H1 (cell line): ENCODE results near the gene CSF3. TPM values are rescaled to one million over a fixed set of nuclear protein-coding genes. Genes with fewer than 3 reads are reported as not detected.

Source experiments
- CTCF ChIA-PET: fragments of 300-600 bp; sonication (Branson Sonifier 250); formaldehyde crosslinking; loops from one replicate; lab custom pipeline; 2021; ENCODE audit not compliant: partially characterized antibody; lab: Charles Lee
- POLR2A ChIA-PET: fragments of 300-600 bp; sonication (Branson Sonifier 250); formaldehyde crosslinking; loops from one replicate; lab custom pipeline; 2021; ENCODE audit warnings: inconsistent platforms; ENCODE audit not compliant: partially characterized antibody; lab: Charles Lee
- DNase-seq, 2 experiments: peaks; one replicate each; pipeline versions ENCODE4 v3.0.0 to v3.0.0-alpha.2; 2010 to 2022; ENCODE audit warnings: low spot score in 2 of 2, low read depth in 1 of 2, mixed read lengths in 1 of 2
- FAIRE-seq: peaks from 2 replicates; lab custom pipeline; 2011; peaks lifted over from hg19 to GRCh38; lab: Jason Lieb, UNC
- H2AFZ ChIP-seq: 2 replicates; pipeline ENCODE4 v1.8.1; 2012; ENCODE audit warnings: low read length, inconsistent platforms
- H2AK5ac ChIP-seq: 2 replicates; pipeline ENCODE4 v1.6.1; 2013; ENCODE audit warnings: low read depth, low read length
- H2BK120ac ChIP-seq: replicated peaks from 2 replicates; pipeline ENCODE3; 2013; ENCODE audit warnings: low read depth, low read length, inconsistent platforms
- H2BK12ac ChIP-seq: 2 replicates; pipeline ENCODE4 v1.6.1; 2013; ENCODE audit warnings: low read depth, low read length
- H2BK15ac ChIP-seq: 2 replicates; pipeline ENCODE4 v1.6.1; 2013; ENCODE audit warnings: low read length
- H2BK20ac ChIP-seq: 2 replicates; pipeline ENCODE4 v1.6.1; 2013; ENCODE audit warnings: low read length
- H2BK5ac ChIP-seq: 2 replicates; pipeline ENCODE4 v1.6.1; 2013; ENCODE audit warnings: low read depth, low read length
- H3K14ac ChIP-seq: 2 replicates; pipeline ENCODE4 v1.6.1; 2013; ENCODE audit warnings: inconsistent platforms; ENCODE audit not compliant: insufficient read length
- H3K18ac ChIP-seq: 2 replicates; pipeline ENCODE4 v1.6.1; 2013; ENCODE audit warnings: low read length; ENCODE audit errors: extremely low read depth
- H3K23ac ChIP-seq: 2 replicates; pipeline ENCODE4 v1.6.1; 2013; ENCODE audit warnings: inconsistent platforms; ENCODE audit not compliant: insufficient read length
- H3K23me2 ChIP-seq: 2 replicates; pipeline ENCODE4 v1.6.1; 2013; ENCODE audit warnings: low read depth, low read length
- H3K27ac ChIP-seq: 2 replicates; pipeline ENCODE4 v1.6.1; 2011; ENCODE audit warnings: low read depth, low read length, inconsistent platforms
- H3K27me3 ChIP-seq, 4 experiments: replicated peaks in 1 of 4; 1 replicate in 1 of 4; 2 replicates in 3 of 4; pipeline versions ENCODE4 v1.6.1 to v1.8.1; 2011 to 2013; ENCODE audit warnings: low read length in 3 of 4, mild to moderate bottlenecking in 3 of 4, inconsistent platforms in 2 of 4, mixed read lengths in 2 of 4, moderate library complexity in 1 of 4; ENCODE audit not compliant: control insufficient read depth in 3 of 4, insufficient read depth in 3 of 4; ENCODE audit errors: extremely low read depth in 1 of 4
- H3K36me3 ChIP-seq, 4 experiments: 2 replicates each; pipeline versions ENCODE4 v1.6.1 to v1.8.1; 2011 to 2013; ENCODE audit warnings: mild to moderate bottlenecking in 4 of 4, low read length in 3 of 4, moderate library complexity in 2 of 4, control low read depth in 1 of 4, inconsistent platforms in 1 of 4; ENCODE audit not compliant: insufficient read depth in 4 of 4, control insufficient read depth in 2 of 4
- H3K4ac ChIP-seq: replicated peaks from 2 replicates; pipeline ENCODE3; 2013; ENCODE audit warnings: low read length, low read depth, mixed read lengths, inconsistent platforms; ENCODE audit not compliant: insufficient read length
- H3K4me1 ChIP-seq, 4 experiments: replicated peaks in 1 of 4; 1 replicate in 1 of 4; 2 replicates in 3 of 4; pipeline versions ENCODE4 v1.6.1 to v1.8.1; 2011 to 2013; ENCODE audit warnings: low read length in 3 of 4, inconsistent platforms in 2 of 4, mixed read lengths in 1 of 4; ENCODE audit not compliant: insufficient read depth in 4 of 4, control insufficient read depth in 3 of 4
- H3K4me2 ChIP-seq, 2 experiments: 2 replicates each; pipeline versions ENCODE4 v1.6.1 to v1.8.1; 2011 to 2013; ENCODE audit warnings: low read depth in 2 of 2, low read length in 2 of 2, control low read depth in 1 of 2, inconsistent platforms in 1 of 2, mild to moderate bottlenecking in 1 of 2; ENCODE audit not compliant: insufficient read depth in 1 of 2
- H3K4me3 ChIP-seq, 4 experiments: fragments of 200-600, 300-600 bp in 1 of 4; sonication (generic), shearing (Covaris generic), sonication (Bioruptor Twin) in 1 of 4; 2 replicates each; pipeline versions ENCODE4 v1.5.1 to v1.8.1; 2011 to 2016; ENCODE audit warnings: low read length in 4 of 4, low read depth in 3 of 4, control low read depth in 2 of 4, inconsistent platforms in 2 of 4, mild to moderate bottlenecking in 2 of 4, mixed read lengths in 1 of 4, moderate library complexity in 1 of 4; ENCODE audit not compliant: insufficient read depth in 2 of 4; ENCODE audit errors: extremely low read depth in 1 of 4
- H3K56ac ChIP-seq: replicated peaks from 2 replicates; pipeline ENCODE3; 2013; ENCODE audit warnings: low read depth, mild to moderate bottlenecking, mixed read lengths, low read length, inconsistent platforms; ENCODE audit not compliant: insufficient read length
- H3K79me1 ChIP-seq: 2 replicates; pipeline ENCODE4 v1.6.1; 2013; ENCODE audit warnings: low read depth, low read length, control low read depth
- H3K79me2 ChIP-seq, 2 experiments: 2 replicates each; pipeline versions ENCODE4 v1.6.1 to v1.8.1; 2012 to 2013; ENCODE audit warnings: low read length in 2 of 2, mild to moderate bottlenecking in 2 of 2, inconsistent platforms in 1 of 2; ENCODE audit not compliant: insufficient read depth in 2 of 2, control insufficient read depth in 1 of 2
- H3K9ac ChIP-seq, 4 experiments: replicated peaks in 1 of 4; 1 replicate in 1 of 4; 2 replicates in 3 of 4; pipeline versions ENCODE4 v1.6.1 to v1.8.1; 2011 to 2013; ENCODE audit warnings: low read depth in 3 of 4, low read length in 3 of 4, control low read depth in 2 of 4, mild to moderate bottlenecking in 2 of 4, moderate library complexity in 2 of 4, inconsistent platforms in 1 of 4; ENCODE audit errors: extremely low read depth in 1 of 4
- H3K9me3 ChIP-seq, 2 experiments: 2 replicates each; pipeline versions ENCODE4 v1.6.1 to v1.8.1; 2012 to 2013; ENCODE audit warnings: mild to moderate bottlenecking in 2 of 2, moderate library complexity in 2 of 2, control low read depth in 1 of 2, inconsistent platforms in 1 of 2, low read depth in 1 of 2, low read length in 1 of 2, mixed read lengths in 1 of 2; ENCODE audit not compliant: insufficient read depth in 2 of 2
- H4K20me1 ChIP-seq, 2 experiments: replicated peaks in 1 of 2; 2 replicates each; pipeline versions ENCODE3 to v1.8.1; 2011 to 2013; ENCODE audit warnings: inconsistent platforms in 2 of 2, low read length in 2 of 2, mild to moderate bottlenecking in 1 of 2; ENCODE audit not compliant: insufficient read depth in 2 of 2, control insufficient read depth in 1 of 2
- H4K5ac ChIP-seq: 2 replicates; pipeline ENCODE4 v1.6.1; 2013; ENCODE audit warnings: low read length, low read depth, mixed read lengths, inconsistent platforms; ENCODE audit not compliant: insufficient read length
- H4K8ac ChIP-seq: 2 replicates; pipeline ENCODE4 v1.8.0; 2013; ENCODE audit warnings: mild to moderate bottlenecking, moderate library complexity, low read length, inconsistent platforms; ENCODE audit not compliant: insufficient read depth; ENCODE audit errors: extremely low read depth
- H4K91ac ChIP-seq: replicated peaks from 2 replicates; pipeline ENCODE3; 2013; ENCODE audit warnings: low read length, mixed read lengths, inconsistent platforms; ENCODE audit not compliant: insufficient read length
- BCL11A ChIP-seq, 2 experiments: IDR thresholded peaks; one replicate each; pipeline ENCODE4 v1.6.1; 2011; ENCODE audit warnings: low read depth in 2 of 2, low read length in 2 of 2, mild to moderate bottlenecking in 2 of 2
- BRCA1 ChIP-seq: IDR thresholded peaks from 2 replicates; pipeline ENCODE4 v1.6.1; 2012; ENCODE audit warnings: low read depth, low read length, improper control_type of control experiment
- CBX5 ChIP-seq: fragments of 300-800, 300-1000 bp; sonication (generic); IDR thresholded peaks from 2 replicates; pipeline ENCODE4 v1.7.1; 2016; ENCODE audit warnings: antibody characterized with exemption, low read length, low read depth
- CREB1 ChIP-seq: IDR thresholded peaks from 2 replicates; pipeline ENCODE4 v1.6.1; 2012; ENCODE audit warnings: inconsistent platforms
- JUN ChIP-seq: IDR thresholded peaks from 2 replicates; pipeline ENCODE4 v1.6.1; 2011; ENCODE audit warnings: low read depth, mild to moderate bottlenecking, improper control_type of control experiment, low read length
- KDM4A ChIP-seq: IDR thresholded peaks from one replicate; pipeline ENCODE4 v1.7.1; 2012; ENCODE audit warnings: low read depth, mild to moderate bottlenecking, moderate library complexity, low read length, inconsistent platforms; ENCODE audit not compliant: severe bottlenecking
- MAFK ChIP-seq: IDR thresholded peaks from 2 replicates; pipeline ENCODE4 v1.6.1; 2012; ENCODE audit warnings: low read depth, mild to moderate bottlenecking, improper control_type of control experiment, low read length
- POLR2A ChIP-seq, 2 experiments: IDR thresholded peaks; 1 replicate in 1 of 2; 2 replicates in 1 of 2; pipeline ENCODE4 v1.6.1; 2011; ENCODE audit warnings: low read depth in 2 of 2, low read length in 2 of 2, mild to moderate bottlenecking in 2 of 2; ENCODE audit errors: control extremely low read depth in 1 of 2
- SAP30 ChIP-seq: fragments of 300-600 bp; sonication (generic); IDR thresholded peaks from 2 replicates; pipeline ENCODE4 v1.7.1; 2012; ENCODE audit warnings: low read length, moderate library complexity, mild to moderate bottlenecking, inconsistent platforms; ENCODE audit not compliant: insufficient read depth, insufficient replicate concordance
- SIRT6 ChIP-seq: IDR thresholded peaks from one replicate; pipeline ENCODE4 v1.7.1; 2012; ENCODE audit warnings: low read length, inconsistent platforms
- SUZ12 ChIP-seq: fragments of 200-600 bp; sonication (generic); IDR thresholded peaks from 2 replicates; pipeline ENCODE4 v1.6.1; 2012; ENCODE audit warnings: mild to moderate bottlenecking, inconsistent platforms, low read length, moderate library complexity, mixed read lengths
- ZNF274 ChIP-seq: IDR thresholded peaks from 2 replicates; pipeline ENCODE4 v1.7.0; 2012; ENCODE audit warnings: low read length, borderline replicate concordance; ENCODE audit errors: extremely low read depth
- WGBS, 2 experiments: shearing (Covaris generic) in 1 of 2; methylation state at CpG; one replicate each; pipeline versions ENCODE4 v1.1.6 to v1.1.7; 2013 to 2015; ENCODE audit warnings: low lambda C conversion rate in 2 of 2, mixed read lengths in 2 of 2, inconsistent platforms in 1 of 2, low coverage in 1 of 2, missing lambda C conversion rate in 1 of 2; ENCODE audit not compliant: insufficient replicate concordance in 2 of 2, insufficient coverage in 1 of 2, insufficient read length in 1 of 2; ENCODE audit errors: extremely low coverage in 1 of 2, missing lambda C conversion rate in 1 of 2; 5-methylcytosine and 5-hydroxymethylcytosine counted together
- polyA plus RNA-seq, 7 experiments: library from polyadenylated mRNA; depleted of rRNA in 3 of 7; stranded (reverse) in 5 of 7; unstranded in 2 of 7; fragments of >200 nt in 5 of 7; fragments of 200-250 nt in 2 of 7; gene quantifications; 1 replicate in 5 of 7; 2 replicates in 1 of 7; 4 replicates in 1 of 7; pipeline versions ENCODE4 v1.2.1 to v1.2.3, GENCODE V29; 2011 to 2013; ENCODE audit warnings: missing spikeins in 2 of 7, mixed read lengths in 2 of 7
- total RNA-seq: library from RNA; stranded (reverse); fragmentation: NEBNext Ultra II Directional; extraction: Animal tissue kit (Norgen Biotek cat#: 25700); gene quantifications from 2 replicates; pipeline ENCODE4 v1.2.1, GENCODE V29; 2021
- TF ChIP-seq, protein P1 (sequence below): IDR thresholded peaks from 2 replicates; pipeline ENCODE4 v1.6.1; 2012; ENCODE audit warnings: inconsistent platforms

The CSF3 gene
- total and polyA plus RNA-seq, 2 of the 8 experiments (the other 6 are each of a cell fraction or from before 2014, with no cell fraction given): 0.03 TPM; not detected in 1

- Histone ChIP-seq H3K14ac (no peak overlapping the region), H3K4me3 (peak overlapping the region; percentile 79 to 99 (median 90)), H3K9me3 (no peaks in the 10 kb centered on the region), H3K56ac (peak overlapping the region; percentile 32), H3K9ac (peak overlapping the region; percentile 85 to 95 (median 90)), H3K23ac (no peak overlapping the region), H2BK120ac (no peak overlapping the region), H3K23me2 (peaks cover 17% of the 10 kb centered on the region), H2BK20ac (no peak overlapping the region), H2BK15ac (peak overlapping the region; percentile 72; the same call in 1 of the 2 replicates), H2BK5ac (peak overlapping the region; percentile 85; the same call in 1 of the 2 replicates), H3K27ac (peak overlapping the region; percentile 83), H3K4me1 (peaks cover 0 to 6% (median 3%) of the 10 kb centered on the region in 4 experiments; a peak in 5 of 7 replicates), H3K27me3 (no peaks in the 10 kb centered on the region), H3K4ac (peak overlapping the region; percentile 10), H4K5ac (no peak overlapping the region), H3K36me3 (peaks cover 16 to 22% (median 20%) of the 10 kb centered on the region in 4 experiments), H3K18ac (no peak overlapping the region; the same call in 1 of the 2 replicates), H2AFZ (no peak overlapping the region), H4K20me1 (peaks cover 4 to 17% of the 10 kb centered on the region in 2 experiments), H3K4me2 (peak overlapping the region; percentile 69 to 90), H4K91ac (peak overlapping the region; percentile 70), H2BK12ac (no peak overlapping the region), H3K79me1 (peaks cover 4% of the 10 kb centered on the region; the same call in 1 of the 2 replicates), H3K79me2 (peaks cover 12 to 28% of the 10 kb centered on the region in 2 experiments), H4K8ac (peak overlapping the region; percentile 92), H2AK5ac (no peak overlapping the region)
- CTCF ChIA-PET: interaction anchor here (0.9 to 2.7 kb wide), 9 partner anchors 9 to 360 kb away, joined by 3 to 31 read pairs (median 5); no protein-coding TSS in a partner anchor
- FAIRE-seq (no peak), DNase-seq (no peak)
- POLR2A ChIA-PET: interaction anchor here (0.9 to 2.1 kb wide), 14 partner anchors 10 to 159 kb away, joined by 3 to 7 read pairs (median 5); partner anchors contain the start of genes CASC3, CSF3 and GSDMA
- 7% methylated on average over 15 of the region's 15 CpGs; no CpG with 5 or more reads in 1 of the 2 experiments for WGBS, 2 experiments
- no peak for TF ChIP-seq POLR2A (IDR thresholded peaks at IDR 0.05; ENCODE audit: control extremely low read depth in 1 of 2, low read depth in 2 of 2, low read length in 2 of 2)
- TF ChIP-seq ZNF274: no peak
- TF ChIP-seq, protein P1, sequence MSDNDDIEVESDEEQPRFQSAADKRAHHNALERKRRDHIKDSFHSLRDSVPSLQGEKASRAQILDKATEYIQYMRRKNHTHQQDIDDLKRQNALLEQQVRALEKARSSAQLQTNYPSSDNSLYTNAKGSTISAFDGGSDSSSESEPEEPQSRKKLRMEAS: no peak
- no peak for TF ChIP-seq SIRT6
- no peak for TF ChIP-seq KDM4A
- no peak for TF ChIP-seq BRCA1
- no peak for TF ChIP-seq SAP30
- TF ChIP-seq MAFK: no peak
- TF ChIP-seq CBX5: no peak
- no peak for TF ChIP-seq JUN
- no peak for TF ChIP-seq CREB1
- TF ChIP-seq SUZ12: no peak
- TF ChIP-seq BCL11A (IDR thresholded peaks at IDR 0.05; ENCODE audit: low read depth in 2 of 2, low read length in 2 of 2): no peak
These were observed 34.0 kb upstream of the CSF3 start for GRCh38 chr17:39981207-39981741.
